HG03060 (cell line): Measurements from ENCODE around the gene KDM5B.
"Not testable (repeated sequence)": the region's sequence is repeated elsewhere in the genome, so short reads cannot be mapped to it uniquely, and the experiment has no call there.

Experiments used
- ATAC-seq: cut with Tn5 transposase; IDR thresholded peaks from one replicate; pipeline ENCODE4 v1.9.1; 2021; ENCODE audit warnings: low read depth, moderate number of reproducible peaks; ENCODE audit not compliant: unreplicated experiment

KDM5B gene

GRCh38 chr1:202794051-202794740 is 14.0 kb downstream of the KDM5B start:
- no peak for ATAC-seq

- ATAC-seq: no peak
These were observed 17.0 kb downstream of the KDM5B start for GRCh38 chr1:202791077-202791747.

GRCh38 chr1:202788800-202789199 is 19.4 kb downstream of the KDM5B start:
- no peak for ATAC-seq

GRCh38 chr1:202786804-202787203 is 21.4 kb downstream of the KDM5B start:
- ATAC-seq: no peak

- no peak for ATAC-seq
These were observed 27.0 kb downstream of the KDM5B start for GRCh38 chr1:202781180-202781579.

- ATAC-seq: no peak
These were observed 38.1 kb downstream of the KDM5B start for GRCh38 chr1:202770135-202770534.

- no peak for ATAC-seq
These were observed 42.5 kb downstream of the KDM5B start for GRCh38 chr1:202765721-202766120.

GRCh38 chr1:202762019-202762418 is 46.2 kb downstream of the KDM5B start:
- ATAC-seq: no peak

- no peak for ATAC-seq
These were observed 47.6 kb downstream of the KDM5B start for GRCh38 chr1:202760589-202760988.

- ATAC-seq: no peak
These were observed 51.8 kb downstream of the KDM5B start for GRCh38 chr1:202756391-202756790.

GRCh38 chr1:202754293-202754692 is 53.9 kb downstream of the KDM5B start:
- no peak for ATAC-seq

- no peak for ATAC-seq
These were observed 55.4 kb downstream of the KDM5B start for GRCh38 chr1:202752774-202753173.

- ATAC-seq: no peak
These were observed 57.5 kb downstream of the KDM5B start for GRCh38 chr1:202750761-202751160.

- no peak for ATAC-seq
These were observed 58.2 kb downstream of the KDM5B start for GRCh38 chr1:202750024-202750423.

- ATAC-seq: no peak
These were observed 62.8 kb downstream of the KDM5B start for GRCh38 chr1:202745323-202745888.

GRCh38 chr1:202744770-202745169 is 63.5 kb downstream of the KDM5B start:
- not testable (repeated sequence) for ATAC-seq

- no peak for ATAC-seq
These were observed 65.7 kb downstream of the KDM5B start for GRCh38 chr1:202742496-202742895.

- ATAC-seq: no peak
These were observed 75.0 kb downstream of the KDM5B start for GRCh38 chr1:202733251-202733650.

GRCh38 chr1:202728951-202729350 is 79.3 kb downstream of the KDM5B start:
- ATAC-seq: no peak

GRCh38 chr1:202725526-202725925 is 82.7 kb downstream of the KDM5B start:
- ATAC-seq: no peak

GRCh38 chr1:202723708-202724107 is 84.5 kb downstream of the KDM5B start:
- no peak for ATAC-seq

GRCh38 chr1:202723046-202723445 is 85.2 kb downstream of the KDM5B start:
- not testable (repeated sequence) for ATAC-seq
